HepG2 (cell line): Measurements from ENCODE around the gene SLC25A45. TPM values are rescaled to one million over a fixed set of nuclear protein-coding genes. Genes with fewer than 3 reads are reported as not detected.

Experiments used
- NR3C1 ChIP-seq: sonication (generic); formaldehyde crosslinking; IDR thresholded peaks from 2 replicates; pipeline ENCODE4 v1.4.0; 2020; ENCODE audit warnings: missing genetic modification reagents
- RAD51 ChIP-seq: fragments of 450-650 bp; IDR thresholded peaks from 2 replicates; pipeline ENCODE4 v1.6.1; 2016; ENCODE audit warnings: borderline replicate concordance
- SSRP1 ChIP-seq: IDR thresholded peaks from 2 replicates; pipeline ENCODE4 v1.6.1; 2016; ENCODE audit warnings: control low read depth
- ZNF274 ChIP-seq: sonication (generic); formaldehyde crosslinking; IDR thresholded peaks from 2 replicates; pipeline ENCODE4 v1.5.1; 2020; ENCODE audit warnings: mild to moderate bottlenecking, missing genetic modification reagents
- ZNF292 ChIP-seq: sonication (generic); formaldehyde crosslinking; IDR thresholded peaks from 2 replicates; pipeline ENCODE4 v1.8.1; 2022; ENCODE audit warnings: mild to moderate bottlenecking, low read depth, missing genetic modification reagents, borderline replicate concordance
- ZNF761 ChIP-seq: sonication (generic); formaldehyde crosslinking; conservative IDR thresholded peaks from 2 replicates; pipeline ENCODE4 v1.4.0; 2020; ENCODE audit warnings: mild to moderate bottlenecking, missing genetic modification reagents
- polyA plus RNA-seq, 8 experiments: library from polyadenylated mRNA; depleted of rRNA in 3 of 8; stranded (reverse) in 7 of 8; unstranded in 1 of 8; fragments of >200 nt; fragmentation: Illumina TruSeq in 4 of 8; extraction: Trizol in 4 of 8; gene quantifications; 2 replicates each; pipeline versions ENCODE4 v1.2.1 to v1.2.3, GENCODE V29; 2011 to 2016; ENCODE audit warnings: low read depth in 4 of 8, missing spikeins in 1 of 8, mixed read lengths in 1 of 8; ENCODE audit not compliant: insufficient read depth in 1 of 8
- total RNA-seq, 5 experiments: library from RNA; depleted of rRNA; stranded (reverse); fragments of >200 nt; fragmentation: Illumina TruSeq; extraction: Trizol; gene quantifications; 2 replicates each; pipeline ENCODE4 v1.2.3, GENCODE V29; 2016; ENCODE audit warnings: low read depth in 1 of 5
- TF ChIP-seq, protein P1 (sequence below): sonication (generic); formaldehyde crosslinking; IDR thresholded peaks from 2 replicates; pipeline ENCODE4 v1.5.1; 2020; ENCODE audit warnings: mild to moderate bottlenecking, missing genetic modification reagents, moderate library complexity
- TF ChIP-seq, protein P2 (sequence below): sonication (generic); formaldehyde crosslinking; IDR thresholded peaks from 2 replicates; pipeline ENCODE4 v1.4.0; 2020; ENCODE audit warnings: missing genetic modification reagents, borderline replicate concordance

The SLC25A45 gene
- total and polyA plus RNA-seq, 2 of the 13 experiments (the other 11 are each of a cell fraction or from before 2014, with no cell fraction given): 1.2 to 3.4 TPM

DNA sequence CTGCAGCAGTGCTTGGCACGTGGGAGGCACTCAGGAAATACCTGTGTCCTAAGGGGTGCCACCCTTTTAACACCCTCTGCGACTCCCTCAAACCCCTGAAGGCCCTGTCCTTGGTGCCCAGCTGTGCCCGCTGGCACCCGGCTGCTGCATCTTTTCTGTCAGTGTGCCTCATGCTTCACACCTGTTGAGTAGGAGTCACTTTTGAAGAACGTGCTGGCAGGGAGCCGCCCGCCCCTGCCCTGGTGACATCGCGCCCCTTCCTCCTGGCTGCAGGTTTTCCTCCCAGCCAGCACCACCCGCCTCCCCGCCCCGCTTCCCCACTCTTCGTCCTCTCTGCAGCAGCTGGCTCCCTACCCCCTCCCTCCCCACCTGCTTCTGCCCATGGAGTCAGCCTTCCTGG, 21.8 kb upstream of the SLC25A45 start (continued):
- TF ChIP-seq, protein P1, sequence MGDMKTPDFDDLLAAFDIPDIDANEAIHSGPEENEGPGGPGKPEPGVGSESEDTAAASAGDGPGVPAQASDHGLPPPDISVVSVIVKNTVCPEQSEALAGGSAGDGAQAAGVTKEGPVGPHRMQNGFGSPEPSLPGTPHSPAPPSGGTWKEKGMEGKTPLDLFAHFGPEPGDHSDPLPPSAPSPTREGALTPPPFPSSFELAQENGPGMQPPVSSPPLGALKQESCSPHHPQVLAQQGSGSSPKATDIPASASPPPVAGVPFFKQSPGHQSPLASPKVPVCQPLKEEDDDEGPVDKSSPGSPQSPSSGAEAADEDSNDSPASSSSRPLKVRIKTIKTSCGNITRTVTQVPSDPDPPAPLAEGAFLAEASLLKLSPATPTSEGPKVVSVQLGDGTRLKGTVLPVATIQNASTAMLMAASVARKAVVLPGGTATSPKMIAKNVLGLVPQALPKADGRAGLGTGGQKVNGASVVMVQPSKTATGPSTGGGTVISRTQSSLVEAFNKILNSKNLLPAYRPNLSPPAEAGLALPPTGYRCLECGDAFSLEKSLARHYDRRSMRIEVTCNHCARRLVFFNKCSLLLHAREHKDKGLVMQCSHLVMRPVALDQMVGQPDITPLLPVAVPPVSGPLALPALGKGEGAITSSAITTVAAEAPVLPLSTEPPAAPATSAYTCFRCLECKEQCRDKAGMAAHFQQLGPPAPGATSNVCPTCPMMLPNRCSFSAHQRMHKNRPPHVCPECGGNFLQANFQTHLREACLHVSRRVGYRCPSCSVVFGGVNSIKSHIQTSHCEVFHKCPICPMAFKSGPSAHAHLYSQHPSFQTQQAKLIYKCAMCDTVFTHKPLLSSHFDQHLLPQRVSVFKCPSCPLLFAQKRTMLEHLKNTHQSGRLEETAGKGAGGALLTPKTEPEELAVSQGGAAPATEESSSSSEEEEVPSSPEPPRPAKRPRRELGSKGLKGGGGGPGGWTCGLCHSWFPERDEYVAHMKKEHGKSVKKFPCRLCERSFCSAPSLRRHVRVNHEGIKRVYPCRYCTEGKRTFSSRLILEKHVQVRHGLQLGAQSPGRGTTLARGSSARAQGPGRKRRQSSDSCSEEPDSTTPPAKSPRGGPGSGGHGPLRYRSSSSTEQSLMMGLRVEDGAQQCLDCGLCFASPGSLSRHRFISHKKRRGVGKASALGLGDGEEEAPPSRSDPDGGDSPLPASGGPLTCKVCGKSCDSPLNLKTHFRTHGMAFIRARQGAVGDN (CRISPR knock-in tag): no peak
- TF ChIP-seq, protein P2, sequence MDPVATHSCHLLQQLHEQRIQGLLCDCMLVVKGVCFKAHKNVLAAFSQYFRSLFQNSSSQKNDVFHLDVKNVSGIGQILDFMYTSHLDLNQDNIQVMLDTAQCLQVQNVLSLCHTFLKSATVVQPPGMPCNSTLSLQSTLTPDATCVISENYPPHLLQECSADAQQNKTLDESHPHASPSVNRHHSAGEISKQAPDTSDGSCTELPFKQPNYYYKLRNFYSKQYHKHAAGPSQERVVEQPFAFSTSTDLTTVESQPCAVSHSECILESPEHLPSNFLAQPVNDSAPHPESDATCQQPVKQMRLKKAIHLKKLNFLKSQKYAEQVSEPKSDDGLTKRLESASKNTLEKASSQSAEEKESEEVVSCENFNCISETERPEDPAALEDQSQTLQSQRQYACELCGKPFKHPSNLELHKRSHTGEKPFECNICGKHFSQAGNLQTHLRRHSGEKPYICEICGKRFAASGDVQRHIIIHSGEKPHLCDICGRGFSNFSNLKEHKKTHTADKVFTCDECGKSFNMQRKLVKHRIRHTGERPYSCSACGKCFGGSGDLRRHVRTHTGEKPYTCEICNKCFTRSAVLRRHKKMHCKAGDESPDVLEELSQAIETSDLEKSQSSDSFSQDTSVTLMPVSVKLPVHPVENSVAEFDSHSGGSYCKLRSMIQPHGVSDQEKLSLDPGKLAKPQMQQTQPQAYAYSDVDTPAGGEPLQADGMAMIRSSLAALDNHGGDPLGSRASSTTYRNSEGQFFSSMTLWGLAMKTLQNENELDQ: no peak
- no peak for TF ChIP-seq ZNF761 (CRISPR knock-in tag)
- no peak for TF ChIP-seq ZNF274 (CRISPR knock-in tag)
- TF ChIP-seq NR3C1 (CRISPR knock-in tag): no peak
- no peak for TF ChIP-seq RAD51
- no peak for TF ChIP-seq SSRP1
- no peak for TF ChIP-seq ZNF292 (CRISPR knock-in tag)
